ENCODE results near the gene LMNTD2.

- TF ChIP-seq CTCF (IDR thresholded peaks at IDR 0.05) (no peak), POLR2AphosphoS5 (IDR thresholded peaks at IDR 0.05) (no peak)
Observed at GRCh38 chr11:605286-606129, 45.0 kb upstream of the LMNTD2 start.
